K562 (cell line): Measurements from ENCODE around the gene OR4D5. TPM values are rescaled to one million over a fixed set of nuclear protein-coding genes. Genes with fewer than 3 reads are reported as not detected.

ENCODE experiments used
- ATAC-seq: fragments of 200-7000 bp; cut with Tn5 transposase; 3 replicates; pipeline ENCODE4 v1.9.1; 2020; ENCODE audit warnings: moderate library complexity
- BruUV-seq: library from RNA; stranded (reverse); fragments of 400-500 nt; replicated peaks from 2 replicates; lab custom pipeline; 2021; lab: Mats Ljungman, UMichigan
- CTCF ChIA-PET: fragments of 300-600 bp; formaldehyde crosslinking; extraction: SDS; loops from one replicate; lab custom pipeline; 2021; ENCODE audit warnings: low intra/inter-chr PET ratio; lab: Yijun Ruan, JAX
- POLR2A ChIA-PET: fragments of 300-600, 350-650 bp; sonication (Branson Sonifier 250); formaldehyde crosslinking; extraction: SDS; loops from one replicate; lab custom pipeline; 2021; ENCODE audit warnings: antibody characterized with exemption, inconsistent platforms; lab: Yijun Ruan, JAX
- DNase-seq, 4 experiments: peaks; one replicate each; pipeline versions ENCODE4 v3.0.0 to v3.0.0-alpha.2; 2011 to 2018; ENCODE audit warnings: low spot score in 3 of 4, mixed read lengths in 3 of 4; ENCODE audit errors: extremely low read depth in 1 of 4
- FAIRE-seq: peaks from 2 replicates; lab custom pipeline; 2011; peaks lifted over from hg19 to GRCh38; lab: Jason Lieb, UNC
- H2AFZ ChIP-seq: 2 replicates; pipeline ENCODE4 v1.6.0; 2011; ENCODE audit warnings: low read depth, low read length, control low read depth, inconsistent platforms
- H3K27ac ChIP-seq: fragments of 200-600 bp; 3 replicates; pipeline ENCODE4 v1.8.0; 2011; ENCODE audit warnings: low read depth, mild to moderate bottlenecking, control low read depth, inconsistent platforms, low read length, moderate library complexity, mixed read lengths; ENCODE audit errors: extremely low read depth
- H3K27me3 ChIP-seq, 2 experiments: fragments of 300-600 bp in 1 of 2; 2 replicates in 1 of 2; 3 replicates in 1 of 2; pipeline versions ENCODE4 v1.6.0 to v1.8.0; 2011; ENCODE audit warnings: inconsistent platforms in 2 of 2, low read length in 2 of 2, mild to moderate bottlenecking in 1 of 2, mixed read lengths in 1 of 2, moderate library complexity in 1 of 2; ENCODE audit not compliant: control insufficient read depth in 2 of 2, insufficient read depth in 2 of 2
- H3K36me3 ChIP-seq: fragments of 300-600 bp; 3 replicates; pipeline ENCODE4 v1.8.0; 2011; ENCODE audit warnings: mild to moderate bottlenecking, low read length, inconsistent platforms; ENCODE audit not compliant: control insufficient read depth, insufficient read depth
- H3K4me1 ChIP-seq, 2 experiments: fragments of 200-600 bp in 1 of 2; replicated peaks in 1 of 2; 2 replicates in 1 of 2; 3 replicates in 1 of 2; pipeline versions ENCODE4 v1.5.1 to v1.8.0; 2011; ENCODE audit warnings: inconsistent platforms in 2 of 2, low read length in 2 of 2, mild to moderate bottlenecking in 1 of 2, mixed read lengths in 1 of 2, moderate library complexity in 1 of 2; ENCODE audit not compliant: control insufficient read depth in 2 of 2, insufficient read depth in 2 of 2
- H3K4me2 ChIP-seq: 2 replicates; pipeline ENCODE4 v1.6.1; 2011; ENCODE audit warnings: low read length, control low read depth, inconsistent platforms, mixed read lengths; ENCODE audit not compliant: insufficient read depth
- H3K4me3 ChIP-seq: fragments of 200-600 bp; sonication (generic), shearing (Covaris generic); 2 replicates; pipeline ENCODE4 v1.5.1; 2016; ENCODE audit warnings: control low read depth, inconsistent platforms
- H3K79me2 ChIP-seq: fragments of 200-600 bp; 3 replicates; pipeline ENCODE4 v1.8.0; 2011; ENCODE audit warnings: low read length, inconsistent platforms; ENCODE audit not compliant: control insufficient read depth, insufficient read depth
- H3K9ac ChIP-seq, 2 experiments: 2 replicates each; pipeline versions ENCODE4 v1.6.0 to v1.6.1; 2011; ENCODE audit warnings: low read depth in 2 of 2, low read length in 2 of 2, control low read depth in 1 of 2, inconsistent platforms in 1 of 2, mild to moderate bottlenecking in 1 of 2, mixed read lengths in 1 of 2; ENCODE audit not compliant: insufficient read depth in 1 of 2
- H3K9me1 ChIP-seq: one replicate; pipeline ENCODE4 v1.6.0; 2011; ENCODE audit warnings: inconsistent platforms, mild to moderate bottlenecking, low read length, moderate library complexity; ENCODE audit not compliant: control insufficient read depth, insufficient read depth
- H3K9me3 ChIP-seq: replicated peaks from 2 replicates; pipeline ENCODE4 v1.5.1; 2011; ENCODE audit warnings: low read depth, low read length, inconsistent platforms; ENCODE audit not compliant: control insufficient read depth, insufficient read depth
- H4K20me1 ChIP-seq: replicated peaks from 2 replicates; pipeline ENCODE4 v1.6.1; 2011; ENCODE audit warnings: low read length, inconsistent platforms, mixed read lengths; ENCODE audit not compliant: control insufficient read depth, insufficient read depth
- HDGF ChIP-seq: fragments of 450-650 bp; IDR thresholded peaks from 2 replicates; pipeline ENCODE4 v1.6.1; 2016
- LARP7 ChIP-seq: fragments of 450-650 bp; IDR thresholded peaks from 2 replicates; pipeline ENCODE4 v1.6.1; 2016
- MEF2A ChIP-seq: IDR thresholded peaks from 2 replicates; pipeline ENCODE4 v1.6.1; 2011; ENCODE audit warnings: low read depth, mild to moderate bottlenecking, low read length, moderate library complexity; ENCODE audit not compliant: control insufficient read depth
- RBM34 ChIP-seq: fragments of 200-400 bp; formaldehyde crosslinking; IDR thresholded peaks from 2 replicates; pipeline ENCODE4 v1.6.1; 2018; ENCODE audit warnings: low read length, borderline replicate concordance; ENCODE audit not compliant: insufficient read depth
- SMC3 ChIP-seq: conservative IDR thresholded peaks from 2 replicates; pipeline ENCODE4 v1.6.1; 2011; ENCODE audit warnings: low read depth, low read length, improper control_type of control experiment; ENCODE audit not compliant: insufficient read depth
- TBL1XR1 ChIP-seq, 2 experiments: IDR thresholded peaks; 2 replicates each; pipeline ENCODE4 v1.6.1; 2012; ENCODE audit warnings: improper control_type of control experiment in 2 of 2, low read length in 2 of 2, mild to moderate bottlenecking in 1 of 2
- TCF7 ChIP-seq: sonication (generic); IDR thresholded peaks from 2 replicates; pipeline ENCODE4 v1.6.1; 2016; ENCODE audit warnings: antibody characterized with exemption, borderline replicate concordance
- ZNF830 ChIP-seq: fragments of 250-450 bp; sonication (Bioruptor Pico); IDR thresholded peaks from 2 replicates; pipeline ENCODE4 v1.5.0; 2021; ENCODE audit warnings: mild to moderate bottlenecking
- WGBS: fragments of 100-300 bp; shearing (Covaris generic); methylation state at CpG from one replicate; pipeline ENCODE4 v1.1.6; 2016; ENCODE audit warnings: low coverage, mixed read lengths; ENCODE audit not compliant: insufficient coverage; ENCODE audit errors: missing lambda C conversion rate; 5-methylcytosine and 5-hydroxymethylcytosine counted together
- in situ Hi-C: fragments of 300-500 bp; cut with MboI; formaldehyde crosslinking; loops from 4 replicates; pipeline ENCODE4 v1.15.0; 2018; ENCODE audit warnings: inconsistent platforms, mixed read lengths
- intact Hi-C: fragments of 100-400 bp; cut with micrococcal nuclease; formaldehyde crosslinking; loops from 2 replicates; pipeline ENCODE4 v1.14.2; 2022
- polyA plus RNA-seq, 8 experiments: library from polyadenylated mRNA; depleted of rRNA in 4 of 8; stranded (reverse) in 5 of 8; unstranded in 3 of 8; fragments of >200 nt; fragmentation: Nextera tagmentation in 2 of 8; fragmentation: Illumina TruSeq in 1 of 8; extraction: Ambion mirVana in 2 of 8; extraction: Trizol in 1 of 8; gene quantifications; 2 replicates each; pipeline versions ENCODE4 v1.2.1 to v1.2.3, GENCODE V29; 2011 to 2014; ENCODE audit warnings: inconsistent platforms in 1 of 8, missing spikeins in 1 of 8
- total RNA-seq, 7 experiments: library from RNA; depleted of rRNA in 6 of 7; stranded (reverse); fragments of >200 nt in 6 of 7; fragmentation: Illumina TruSeq in 2 of 7; extraction: Trizol in 2 of 7; gene quantifications; 2 replicates each; pipeline versions ENCODE4 v1.2.1 to v1.2.3, GENCODE V29; 2011 to 2021; ENCODE audit warnings: low replicate concordance in 1 of 7

OR4D5 gene
- total and polyA plus RNA-seq, 9 of the 15 experiments (the other 6 are each of a cell fraction or from before 2014, with no cell fraction given), result not detected

DNA sequence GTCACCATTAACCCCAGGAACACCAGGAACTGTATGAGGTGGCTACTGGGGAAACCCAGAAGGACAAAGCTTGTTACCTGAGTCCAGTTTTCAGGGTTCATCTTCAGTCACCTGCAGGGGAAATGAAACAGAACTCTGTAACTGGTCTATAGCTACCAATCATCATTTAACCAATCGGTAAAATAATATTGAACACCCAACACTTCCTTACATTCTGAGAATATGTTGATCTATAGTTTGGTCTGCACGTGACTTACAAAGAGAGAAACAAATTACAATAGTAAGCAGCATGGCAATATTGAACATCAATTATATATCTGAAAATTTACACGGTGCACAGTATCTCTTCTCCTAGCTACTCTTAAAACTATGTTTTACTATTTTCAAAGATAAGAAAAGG, 4.3 kb downstream of the OR4D5 start, which contains the start of gene OR6T1:
Gene OR6T1 (minus strand): TSS at position 101 of the 400 bp plus-strand sequence. CDS start 0 bp downstream, at position 101.
- BruUV-seq, result no TSS peak
- POLR2A ChIA-PET, result interaction anchor here (1.1 to 1.5 kb wide), 2 partner anchors 13 to 19 kb away, joined by 3 to 4 read pairs; no protein-coding TSS in a partner anchor
- no peaks in the 10 kb centered on the region for H3K9me1 ChIP-seq
- CTCF ChIA-PET, result no interaction called here
- H3K27me3 ChIP-seq, result no peaks in the 10 kb centered on the region; a peak in 1 of 5 replicates
- H3K36me3 ChIP-seq, result no peaks in the 10 kb centered on the region
- H3K4me1 ChIP-seq, result no peaks in the 10 kb centered on the region
- no peak for TF ChIP-seq SMC3
- TF ChIP-seq TBL1XR1 (IDR thresholded peaks at IDR 0.05; ENCODE audit: low read length in 2 of 2), result no peak
- TF ChIP-seq MEF2A, result no peak
- no peak for TF ChIP-seq RBM34
- TF ChIP-seq HDGF, result no peak
- TF ChIP-seq ZNF830 (CRISPR knock-in tag), result no peak
- TF ChIP-seq LARP7, result no peak
- no peak for TF ChIP-seq TCF7
- TF ChIP-seq, all 486 proteins: peak for 0
- Histone ChIP-seq H4K20me1 (no peaks in the 10 kb centered on the region), H3K4me2 (no peak within 1 kb of the TSS), H2AFZ (no peak within 1 kb of the TSS), H3K27ac (no peak within 1 kb of the TSS), H3K4me3 (no peak within 1 kb of the TSS), H3K79me2 (no peaks in the 10 kb centered on the region), H3K9ac (no peak within 1 kb of the TSS), H3K9me3 (no peaks in the 10 kb centered on the region)
- FAIRE-seq (no peak), DNase-seq (no peak), ATAC-seq (no peak)
- 5% methylated on average over 3 of the region's 3 CpGs for WGBS
- intact Hi-C loops, result no loop called here
- in situ Hi-C loops, result no loop called here
